Small intestine (tissue), 7 donors: ENCODE data around the gene JPH3. TPM values are rescaled to one million over a fixed set of nuclear protein-coding genes. Genes with fewer than 3 reads are reported as not detected.
A peak's percentile ranks its signal among the peaks of the same experiment; 100 is the strongest.

Experiments used
- DNase-seq, 2 donors: peaks; one replicate each; pipeline versions ENCODE4 v3.0.0 to v3.0.0-alpha.2; 2013
- FAIRE-seq: peaks from 2 replicates; lab custom pipeline; 2012; peaks lifted over from hg19 to GRCh38; lab: Jason Lieb, UNC
- H3K27ac ChIP-seq, 3 donors: one replicate each; pipeline ENCODE4 v1.5.1; 2013; ENCODE audit warnings: low read length in 2 of 3, mild to moderate bottlenecking in 2 of 3, control low read depth in 1 of 3, inconsistent platforms in 1 of 3, low read depth in 1 of 3, moderate library complexity in 1 of 3
- H3K27me3 ChIP-seq, 3 donors: one replicate each; pipeline ENCODE4 v1.6.1; 2013; ENCODE audit warnings: low read length in 3 of 3, inconsistent platforms in 1 of 3; ENCODE audit not compliant: control insufficient read depth in 3 of 3, insufficient read depth in 3 of 3
- H3K36me3 ChIP-seq, 3 donors: one replicate each; pipeline ENCODE4 v1.6.1; 2013; ENCODE audit warnings: low read length in 3 of 3, inconsistent platforms in 1 of 3, low read depth in 1 of 3, mild to moderate bottlenecking in 1 of 3, moderate library complexity in 1 of 3; ENCODE audit not compliant: control insufficient read depth in 3 of 3, insufficient read depth in 2 of 3
- H3K4me1 ChIP-seq, 3 donors: one replicate each; pipeline ENCODE4 v1.6.1; 2013; ENCODE audit warnings: low read length in 2 of 3, inconsistent platforms in 1 of 3, low read depth in 1 of 3, mild to moderate bottlenecking in 1 of 3, moderate library complexity in 1 of 3; ENCODE audit not compliant: control insufficient read depth in 3 of 3, insufficient read depth in 2 of 3
- H3K4me3 ChIP-seq, 3 donors: one replicate each; pipeline ENCODE4 v1.5.1; 2013; ENCODE audit warnings: low read length in 3 of 3, control low read depth in 1 of 3, inconsistent platforms in 1 of 3, low read depth in 1 of 3, mild to moderate bottlenecking in 1 of 3, moderate library complexity in 1 of 3
- H3K9me3 ChIP-seq, 2 donors: one replicate each; pipeline ENCODE4 v1.6.1; 2013; ENCODE audit warnings: low read depth in 1 of 2, low read length in 1 of 2; ENCODE audit not compliant: control insufficient read depth in 2 of 2, insufficient read depth in 1 of 2
- WGBS, 3 donors: extraction: QIAGEN DNeasy Blood & Tissue Kit; methylation state at CpG; one replicate each; pipeline ENCODE4 v1.1.7; 2013; 5-methylcytosine and 5-hydroxymethylcytosine counted together
- polyA plus RNA-seq, 4 donors: library from polyadenylated mRNA; stranded (reverse) in 3 of 4; unstranded in 1 of 4; fragments of 200-250 nt in 3 of 4; fragments of 120-200 nt in 1 of 4; gene quantifications; one replicate each; pipeline versions ENCODE4 v1.2.1 to v1.2.3, GENCODE V29; 2013
- donor health status: healthy with polysubstance abuse.
- donor health status: control.
- donor health status: control.
- donor health status: Bipolar disorder and iron deficiency.
- donor health status: healthy.

JPH3 gene
- polyA plus RNA-seq, 4 donors = 0.22 to 2.4 TPM; not detected in 2

- H3K4me3 ChIP-seq = no peak overlapping the region
- no peak overlapping the region for H3K27ac ChIP-seq
- 80 to 89% (median 88%) methylated on average over 42 to 45 of the region's 45 CpGs for WGBS, 3 donors
- no peaks in the 10 kb centered on the region for H3K27me3 ChIP-seq
- no peaks in the 10 kb centered on the region for H3K4me1 ChIP-seq
- no peak for DNase-seq
- H3K9me3 ChIP-seq = no peaks in the 10 kb centered on the region
- FAIRE-seq = no peak
- H3K36me3 ChIP-seq = peaks cover 0 to 4% (median 0%) of the 10 kb centered on the region in 3 donors
These were observed 86.8 kb downstream of the JPH3 start for GRCh38 chr16:87688876-87689815.

GRCh38 chr16:87689956-87690465, 87.7 kb downstream of the JPH3 start:
- Histone ChIP-seq H3K4me3 (no peak overlapping the region), H3K9me3 (no peaks in the 10 kb centered on the region), H3K4me1 (no peaks in the 10 kb centered on the region), H3K27me3 (no peaks in the 10 kb centered on the region), H3K27ac (no peak overlapping the region), H3K36me3 (peaks cover 0 to 9% (median 0%) of the 10 kb centered on the region in 3 donors)
- FAIRE-seq (no peak), DNase-seq (no peak)
- WGBS, 3 donors = 83 to 92% (median 90%) methylated on average over 28 to 46 of the region's 46 CpGs

GRCh38 chr16:87690911-87691685, 88.8 kb downstream of the JPH3 start:
- H3K4me3 ChIP-seq = no peak overlapping the region
- H3K27me3 ChIP-seq = no peaks in the 10 kb centered on the region
- no peaks in the 10 kb centered on the region for H3K4me1 ChIP-seq
- FAIRE-seq (no peak), DNase-seq (no peak)
- peaks cover 0 to 20% (median 0%) of the 10 kb centered on the region in 3 donors for H3K36me3 ChIP-seq
- WGBS, 3 donors = 62 to 65% (median 63%) methylated on average over 23 to 33 of the region's 33 CpGs
- no peaks in the 10 kb centered on the region for H3K9me3 ChIP-seq
- no peak overlapping the region for H3K27ac ChIP-seq

- DNase-seq = no peak
- no peak overlapping the region for H3K27ac ChIP-seq
- no peak for FAIRE-seq
- H3K27me3 ChIP-seq = no peaks in the 10 kb centered on the region
- WGBS, 3 donors = 65 to 74% (median 66%) methylated on average over 14 of the region's 14 CpGs
- no peaks in the 10 kb centered on the region for H3K4me1 ChIP-seq
- H3K36me3 ChIP-seq = peaks cover 0 to 24% (median 0%) of the 10 kb centered on the region in 3 donors
- no peak overlapping the region for H3K4me3 ChIP-seq
- no peaks in the 10 kb centered on the region for H3K9me3 ChIP-seq
These were observed 89.4 kb downstream of the JPH3 start for GRCh38 chr16:87691686-87692079.

- Histone ChIP-seq H3K27me3 (no peaks in the 10 kb centered on the region), H3K4me1 (no peaks in the 10 kb centered on the region), H3K27ac (no peak overlapping the region), H3K36me3 (peaks cover 0 to 28% (median 0%) of the 10 kb centered on the region in 3 donors), H3K9me3 (no peaks in the 10 kb centered on the region), H3K4me3 (no peak overlapping the region)
- DNase-seq (no peak), FAIRE-seq (no peak)
- 57 to 83% (median 70%) methylated on average over 7 of the region's 7 CpGs for WGBS, 3 donors
These were observed 89.9 kb downstream of the JPH3 start for GRCh38 chr16:87692176-87692575.

GRCh38 chr16:87692756-87693155, 90.4 kb downstream of the JPH3 start:
- Histone ChIP-seq H3K4me1 (no peaks in the 10 kb centered on the region), H3K36me3 (peaks cover 0 to 29% (median 0%) of the 10 kb centered on the region in 3 donors), H3K9me3 (no peaks in the 10 kb centered on the region), H3K27ac (no peak overlapping the region), H3K27me3 (no peaks in the 10 kb centered on the region), H3K4me3 (no peak overlapping the region)
- WGBS, 3 donors = 34 to 75% (median 37%) methylated on average over 12 of the region's 12 CpGs
- FAIRE-seq = no peak
- DNase-seq = peak in 1 of 2 donors; percentile 9

GRCh38 chr16:87693827-87694226, 91.5 kb downstream of the JPH3 start:
- H3K36me3 ChIP-seq = peaks cover 0 to 35% (median 0%) of the 10 kb centered on the region in 3 donors
- H3K4me3 ChIP-seq = no peak overlapping the region
- H3K27me3 ChIP-seq = no peaks in the 10 kb centered on the region
- H3K4me1 ChIP-seq = no peaks in the 10 kb centered on the region
- no peaks in the 10 kb centered on the region for H3K9me3 ChIP-seq
- no peak overlapping the region for H3K27ac ChIP-seq
- DNase-seq (no peak), FAIRE-seq (no peak)
- 94 to 96% (median 94%) methylated on average over 16 of the region's 16 CpGs for WGBS, 3 donors

GRCh38 chr16:87694441-87695125, 92.3 kb downstream of the JPH3 start:
- Histone ChIP-seq H3K9me3 (no peaks in the 10 kb centered on the region), H3K36me3 (peaks cover 0 to 39% (median 0%) of the 10 kb centered on the region in 3 donors), H3K4me1 (no peaks in the 10 kb centered on the region), H3K27me3 (no peaks in the 10 kb centered on the region), H3K27ac (no peak overlapping the region), H3K4me3 (no peak overlapping the region)
- DNase-seq (no peak), FAIRE-seq (no peak)
- WGBS, 3 donors = 85 to 87% (median 86%) methylated on average over 17 to 20 of the region's 20 CpGs
